RKO (cell line): Measurements from ENCODE around the gene SNX12.
"Not testable (repeated sequence)": the region's sequence is repeated elsewhere in the genome, so short reads cannot be mapped to it uniquely, and the experiment has no call there.

Experiments
- DNase-seq: peaks from one replicate; pipeline ENCODE4 v3.0.0-alpha.2; 2016; ENCODE audit warnings: low spot score

SNX12 gene

GRCh38 chrX:71091263-71091662 is 23.1 kb upstream of the SNX12 start:
- DNase-seq = no peak

- no peak for DNase-seq
These were observed 17.8 kb upstream of the SNX12 start for GRCh38 chrX:71085900-71086299.

GRCh38 chrX:71082822-71083221 is 14.7 kb upstream of the SNX12 start:
- DNase-seq = no peak

- no peak for DNase-seq
These were observed 14.1 kb upstream of the SNX12 start for GRCh38 chrX:71082124-71082647.

- DNase-seq = no peak
These were observed 13.4 kb upstream of the SNX12 start for GRCh38 chrX:71081330-71082123.

- no peak for DNase-seq
These were observed 2.4 kb upstream of the SNX12 start for GRCh38 chrX:71070531-71070930.

- DNase-seq = no peak
These were observed 456 bp downstream of the SNX12 start for GRCh38 chrX:71067712-71068043.

GRCh38 chrX:71067089-71067488 is 1.0 kb downstream of the SNX12 start:
- peak; percentile 15 for DNase-seq

- no peak for DNase-seq
These were observed 8.0 kb downstream of the SNX12 start for GRCh38 chrX:71060127-71060526.

GRCh38 chrX:71057848-71058530 is 10.1 kb downstream of the SNX12 start:
- DNase-seq = no peak

GRCh38 chrX:71056867-71057266 is 11.3 kb downstream of the SNX12 start:
- DNase-seq = no peak

GRCh38 chrX:71053217-71053621 is 14.9 kb downstream of the SNX12 start:
- no peak for DNase-seq

GRCh38 chrX:71052721-71053120 is 15.4 kb downstream of the SNX12 start:
- no peak for DNase-seq

GRCh38 chrX:71047891-71048290 is 20.2 kb downstream of the SNX12 start:
- not testable (repeated sequence) for DNase-seq

GRCh38 chrX:71017396-71017939 is 50.7 kb downstream of the SNX12 start:
- DNase-seq = no peak
